Endothelial cell of umbilical vein (primary cell): ENCODE measurements around the gene CBFB. TPM values are rescaled to one million over a fixed set of nuclear protein-coding genes. Genes with fewer than 3 reads are reported as not detected.
"Not testable (repeated sequence)": the region's sequence is repeated elsewhere in the genome, so short reads cannot be mapped to it uniquely, and the experiment has no call there.

Source experiments
- BruUV-seq: library from RNA; stranded (reverse); fragments of 400-500 nt; replicated peaks from 2 replicates; lab custom pipeline; 2021; lab: Mats Ljungman, UMichigan
- CTCF ChIA-PET: fragments of 300-600, 350-600 bp; sonication (Branson Sonifier 250); formaldehyde crosslinking; loops from one replicate; lab custom pipeline; 2021; ENCODE audit warnings: antibody characterized with exemption, inconsistent platforms; lab: Charles Lee
- POLR2A ChIA-PET: fragments of 300-600, 350-600 bp; sonication (Branson Sonifier 250); formaldehyde crosslinking; loops from one replicate; lab custom pipeline; 2021; ENCODE audit warnings: antibody characterized with exemption, inconsistent platforms; lab: Charles Lee
- DNase-seq: peaks from one replicate; pipeline ENCODE4 v3.0.0-alpha.2; 2011; ENCODE audit warnings: low read depth, low spot score
- FAIRE-seq: peaks from 2 replicates; lab custom pipeline; 2011; peaks lifted over from hg19 to GRCh38; lab: Jason Lieb, UNC
- H2AFZ ChIP-seq: 2 replicates; pipeline ENCODE4 v1.6.0; 2012; ENCODE audit warnings: low read depth, low read length, control low read depth, inconsistent platforms
- H3K27ac ChIP-seq: 2 replicates; pipeline ENCODE4 v1.5.1; 2011; ENCODE audit warnings: low read depth, mild to moderate bottlenecking, control low read depth, low read length, moderate library complexity; ENCODE audit not compliant: insufficient read depth
- H3K27me3 ChIP-seq, 2 experiments: 2 replicates each; pipeline versions ENCODE4 v1.6.0 to v1.6.1; 2011; ENCODE audit warnings: low read length in 2 of 2, mixed read lengths in 1 of 2; ENCODE audit not compliant: control insufficient read depth in 2 of 2, insufficient read depth in 2 of 2
- H3K36me3 ChIP-seq, 2 experiments: 2 replicates in 1 of 2; 3 replicates in 1 of 2; pipeline ENCODE4 v1.5.1; 2011; ENCODE audit warnings: low read length in 2 of 2, mild to moderate bottlenecking in 1 of 2, moderate library complexity in 1 of 2; ENCODE audit not compliant: control insufficient read depth in 2 of 2, insufficient read depth in 2 of 2; ENCODE audit errors: extremely low read depth in 1 of 2
- H3K4me1 ChIP-seq: 3 replicates; pipeline ENCODE4 v1.5.1; 2011; ENCODE audit warnings: mild to moderate bottlenecking, low read length; ENCODE audit not compliant: control insufficient read depth, insufficient read depth; ENCODE audit errors: extremely low read depth
- H3K4me2 ChIP-seq: 2 replicates; pipeline ENCODE4 v1.6.1; 2011; ENCODE audit warnings: low read length, control low read depth, mixed read lengths; ENCODE audit not compliant: insufficient read depth
- H3K4me3 ChIP-seq, 3 experiments: fragments of 200-600 bp in 1 of 3; sonication (generic), shearing (Covaris generic) in 1 of 3; replicated peaks in 1 of 3; 2 replicates each; pipeline ENCODE4 v1.5.1; 2011 to 2016; ENCODE audit warnings: control low read depth in 3 of 3, low read length in 3 of 3, mild to moderate bottlenecking in 2 of 3, inconsistent platforms in 1 of 3, low read depth in 1 of 3, moderate library complexity in 1 of 3; ENCODE audit not compliant: insufficient read depth in 1 of 3
- H3K79me2 ChIP-seq: 2 replicates; pipeline ENCODE4 v1.6.0; 2012; ENCODE audit warnings: low read length, inconsistent platforms; ENCODE audit not compliant: control insufficient read depth, insufficient read depth
- H3K9ac ChIP-seq: replicated peaks from 2 replicates; pipeline ENCODE3; 2011; ENCODE audit warnings: low read length, control low read depth; ENCODE audit not compliant: insufficient read depth; ENCODE audit errors: extremely low read depth
- H3K9me1 ChIP-seq: replicated peaks from 3 replicates; pipeline ENCODE4 v1.6.0; 2011; ENCODE audit warnings: mild to moderate bottlenecking, low read length; ENCODE audit not compliant: control insufficient read depth, insufficient read depth; ENCODE audit errors: extremely low read depth
- H3K9me3 ChIP-seq: replicated peaks from 2 replicates; pipeline ENCODE4 v1.5.1; 2012; ENCODE audit warnings: low read length, inconsistent platforms; ENCODE audit not compliant: control insufficient read depth, insufficient read depth
- H4K20me1 ChIP-seq: replicated peaks from 2 replicates; pipeline ENCODE3; 2011; ENCODE audit warnings: mild to moderate bottlenecking, low read length; ENCODE audit not compliant: control insufficient read depth, insufficient read depth; ENCODE audit errors: extremely low read depth
- EZH2 ChIP-seq: IDR thresholded peaks from 2 replicates; pipeline ENCODE4 v1.6.1; 2012; ENCODE audit warnings: borderline replicate concordance, low read depth, mild to moderate bottlenecking, moderate library complexity, low read length, inconsistent platforms; ENCODE audit not compliant: severe bottlenecking
- MYC ChIP-seq: IDR thresholded peaks from one replicate; pipeline ENCODE4 v1.6.1; 2011; ENCODE audit warnings: mild to moderate bottlenecking, low read depth, low read length
- POLR2A ChIP-seq: IDR thresholded peaks from 2 replicates; pipeline ENCODE4 v1.6.1; 2012; ENCODE audit warnings: low read depth, mild to moderate bottlenecking, control low read depth, low read length
- POLR2AphosphoS5 ChIP-seq: IDR thresholded peaks from 2 replicates; pipeline ENCODE4 v1.6.1; 2012; ENCODE audit warnings: low read depth, mild to moderate bottlenecking, control low read depth, low read length, moderate library complexity; ENCODE audit not compliant: insufficient read depth
- dilution Hi-C: fragments of 300-500 bp; cut with MboI; formaldehyde crosslinking; loops from one replicate; pipeline ENCODE4 v1.15.0; 2019; ENCODE audit warnings: low sequenced_read_pairs; ENCODE audit not compliant: extremely low pct_ligation_motif_present
- intact Hi-C: fragments of 100-400 bp; cut with micrococcal nuclease; formaldehyde crosslinking; loops from one replicate; pipeline ENCODE4 v1.10.0; 2022
- polyA plus RNA-seq, 4 experiments: library from polyadenylated mRNA; depleted of rRNA in 3 of 4; stranded (reverse) in 3 of 4; unstranded in 1 of 4; fragments of >200 nt; gene quantifications; 2 replicates each; pipeline versions ENCODE4 v1.2.1 to v1.2.3, GENCODE V29; 2011 to 2012; ENCODE audit warnings: missing spikeins in 1 of 4
- total RNA-seq: library from RNA; stranded (reverse); gene quantifications from 2 replicates; pipeline ENCODE4 v1.2.3, GENCODE V29; 2021
- TF ChIP-seq, protein P1 (sequence below): IDR thresholded peaks from 2 replicates; pipeline ENCODE4 v1.6.1; 2011; ENCODE audit not compliant: insufficient read depth, insufficient read length

The CBFB gene
- total and polyA plus RNA-seq, 2 donors (not counting 3 experiments of a cell fraction or from before 2014, with no cell fraction given) = 27.8 to 103 TPM

DNA sequence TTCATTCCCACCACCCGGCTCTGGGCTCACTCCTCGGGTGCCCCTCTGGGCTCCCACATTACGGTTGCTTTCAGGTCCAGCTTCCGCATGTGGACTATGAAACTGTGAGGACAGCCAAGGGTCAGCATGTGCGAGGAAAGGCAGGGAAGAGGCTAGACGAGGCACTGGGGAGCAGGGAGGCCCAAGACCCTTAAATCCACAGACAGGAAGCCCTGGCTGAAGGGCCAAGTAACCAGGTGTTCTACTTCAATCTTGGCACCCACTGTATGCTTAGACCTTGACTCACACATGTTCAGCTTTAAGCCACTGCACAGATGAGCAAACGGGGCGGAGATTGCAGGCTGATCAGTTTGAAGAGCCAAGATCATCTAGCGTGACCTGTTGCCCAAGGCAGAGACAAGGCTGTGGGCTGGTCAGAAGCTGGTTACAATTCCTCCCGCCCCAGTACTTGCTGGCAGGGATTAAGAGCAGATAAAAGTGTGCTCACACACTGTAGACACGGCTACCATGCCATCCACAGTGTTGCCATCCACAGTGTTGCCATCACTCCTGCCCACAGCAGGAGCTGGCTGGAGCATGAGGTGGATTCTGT lies 40.7 kb upstream of the CBFB start, which contains the start of gene CES4A:
CES4A (plus strand) TSS at position 393 of the 592 bp plus-strand sequence; CDS start at position 577, 184 bp downstream.
- BruUV-seq = no TSS peak
- Histone ChIP-seq H3K27me3 (no peaks in the 10 kb centered on the region), H3K9ac (no peak within 1 kb of the TSS), H3K4me1 (no peaks in the 10 kb centered on the region), H3K9me3 (no peaks in the 10 kb centered on the region), H4K20me1 (no peaks in the 10 kb centered on the region), H2AFZ (no peak within 1 kb of the TSS), H3K4me3 (no peak within 1 kb of the TSS), H3K27ac (no peak within 1 kb of the TSS), H3K36me3 (no peaks in the 10 kb centered on the region), H3K79me2 (no peaks in the 10 kb centered on the region), H3K4me2 (no peak within 1 kb of the TSS), H3K9me1 (no peaks in the 10 kb centered on the region)
- intact Hi-C loops (no loop called here), dilution Hi-C loops (no loop called here)
- DNase-seq (no peak), FAIRE-seq (no peak)
- ChIA-PET POLR2A (no interaction called here), CTCF (interaction anchor here (1.2 to 1.5 kb wide), 2 partner anchors 30 to 167 kb away, joined by 4 to 5 read pairs; no protein-coding TSS in a partner anchor)
- TF ChIP-seq EZH2 = no peak

DNA sequence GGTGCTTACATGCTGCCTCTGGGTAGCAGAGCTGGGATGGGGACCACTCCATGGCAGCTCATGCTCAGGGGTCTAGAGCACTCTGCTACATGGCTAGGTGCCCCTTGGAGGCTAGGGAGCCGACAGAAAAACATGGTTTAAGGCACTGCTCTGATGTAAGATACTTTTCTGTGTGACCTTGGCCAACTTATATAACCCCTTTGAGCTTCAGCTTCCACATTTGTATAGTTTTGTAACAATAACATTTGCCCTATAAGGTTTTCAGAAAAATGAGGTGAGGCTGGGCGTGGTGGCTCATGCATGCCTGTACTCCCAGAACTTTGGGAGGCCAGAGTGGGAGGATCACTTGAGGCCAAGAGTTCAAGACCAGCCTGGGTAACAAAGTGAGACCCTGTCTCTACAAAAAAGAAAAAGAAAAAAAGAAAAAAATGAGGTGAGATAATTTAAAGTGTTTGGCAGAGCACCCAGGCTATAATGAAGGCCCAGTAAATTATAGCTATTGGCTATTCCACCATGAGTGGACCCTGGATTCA lies 37.3 kb upstream of the CBFB start:
- no peaks in the 10 kb centered on the region for H3K27me3 ChIP-seq
- no peak overlapping the region for H2AFZ ChIP-seq
- no peak overlapping the region for H3K9ac ChIP-seq
- POLR2A ChIA-PET = no interaction called here
- H3K27ac ChIP-seq = no peak overlapping the region
- TF ChIP-seq POLR2AphosphoS5 (no peak), MYC (no peak), EZH2 (no peak), POLR2A (no peak)
- TF ChIP-seq, protein P1, sequence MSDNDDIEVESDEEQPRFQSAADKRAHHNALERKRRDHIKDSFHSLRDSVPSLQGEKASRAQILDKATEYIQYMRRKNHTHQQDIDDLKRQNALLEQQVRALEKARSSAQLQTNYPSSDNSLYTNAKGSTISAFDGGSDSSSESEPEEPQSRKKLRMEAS = no peak
- no TSS peak for BruUV-seq
- H3K4me1 ChIP-seq = no peaks in the 10 kb centered on the region
- DNase-seq (no peak), FAIRE-seq (no peak)
- no peaks in the 10 kb centered on the region for H3K79me2 ChIP-seq
- H3K9me1 ChIP-seq = no peaks in the 10 kb centered on the region
- CTCF ChIA-PET = interaction anchor here (0.7 to 4.0 kb wide), 5 partner anchors 21 to 164 kb away, joined by 3 to 20 read pairs (median 7); partner anchors contain the start of gene CES3
- no peaks in the 10 kb centered on the region for H3K36me3 ChIP-seq
- no peak overlapping the region for H3K4me2 ChIP-seq
- no peaks in the 10 kb centered on the region for H4K20me1 ChIP-seq
- dilution Hi-C loops = no loop called here
- intact Hi-C loops = no loop called here
- no peaks in the 10 kb centered on the region for H3K9me3 ChIP-seq
- no peak overlapping the region for H3K4me3 ChIP-seq

GRCh38 chr16:66993558-66993957 lies 35.4 kb upstream of the CBFB start:
- H3K9ac ChIP-seq, H3K36me3 ChIP-seq, H3K4me3 ChIP-seq, H3K9me1 ChIP-seq, H3K79me2 ChIP-seq, H3K4me1 ChIP-seq, BruUV-seq, H3K9me3 ChIP-seq, intact Hi-C loops, dilution Hi-C loops, FAIRE-seq, POLR2A ChIA-PET, H4K20me1 ChIP-seq, H3K27me3 ChIP-seq, DNase-seq, H3K4me2 ChIP-seq, H3K27ac ChIP-seq, H2AFZ ChIP-seq: not testable (repeated sequence)
- CTCF ChIA-PET = interaction anchor here (1.0 to 4.0 kb wide), 5 partner anchors 15 to 162 kb away, joined by 3 to 20 read pairs (median 3); no protein-coding TSS in a partner anchor
